Measurements from ENCODE around the gene ABCA3.

The ABCA3 gene

GRCh38 chr16:2326191-2326590 is 14.3 kb downstream of the ABCA3 start:
- Histone ChIP-seq H3K36me3 (peaks cover 0 to 44% (median 0%) of the 10 kb centered on the region in 11 experiments; a peak in 6 of 22 replicates), H3K27me3 (peaks cover 0 to 10% (median 0%) of the 10 kb centered on the region in 11 experiments; a peak in 4 of 22 replicates), H3K4me2 (no peak overlapping the region), H3K9me3 (replicated peaks in 1 of 11) (no peaks in the 10 kb centered on the region), H4K20me1 (no peaks in the 10 kb centered on the region), H3K4me3 (no peak overlapping the region), H3K27ac (no peak overlapping the region), H3K4me1 (peaks cover 0 to 16% (median 9%) of the 10 kb centered on the region in 10 experiments; a peak in 12 of 20 replicates), H3K9ac (no peak overlapping the region)
- no peak for TF ChIP-seq Cebpa-rat (IDR thresholded peaks at IDR 0.05)

- TF ChIP-seq Cebpa-rat (IDR thresholded peaks at IDR 0.05) = no peak
- H3K27ac ChIP-seq = no peak overlapping the region
- peaks cover 0 to 47% (median 0%) of the 10 kb centered on the region in 11 experiments; a peak in 6 of 22 replicates for H3K36me3 ChIP-seq
- no peaks in the 10 kb centered on the region for H4K20me1 ChIP-seq
- H3K4me2 ChIP-seq = no peak overlapping the region
- H3K9ac ChIP-seq = no peak overlapping the region
- H3K27me3 ChIP-seq = peaks cover 0 to 10% (median 0%) of the 10 kb centered on the region in 11 experiments; a peak in 4 of 22 replicates
- no peak overlapping the region for H3K4me3 ChIP-seq
- H3K9me3 ChIP-seq (replicated peaks in 1 of 11) = no peaks in the 10 kb centered on the region
- H3K4me1 ChIP-seq = peaks cover 0 to 16% (median 9%) of the 10 kb centered on the region in 10 experiments; a peak in 12 of 20 replicates
Measured at GRCh38 chr16:2325791-2326190, 14.7 kb downstream of the ABCA3 start.

- Histone ChIP-seq H3K36me3 (peaks cover 0 to 47% (median 0%) of the 10 kb centered on the region in 11 experiments; a peak in 6 of 22 replicates), H3K27ac (no peak overlapping the region), H3K4me2 (peak overlapping the region in 6 of 11 experiments; percentile 44 to 68 (median 61); a peak in 11 of 22 replicates), H3K9ac (0 out of 22 replicates have a peak overlapping the region, but pooled peaks of 2 of the 11 experiments have one; percentile 36 to 50), H3K4me3 (no peak overlapping the region), H4K20me1 (no peaks in the 10 kb centered on the region), H3K27me3 (peaks cover 0 to 10% (median 0%) of the 10 kb centered on the region in 11 experiments; a peak in 4 of 22 replicates), H3K4me1 (peaks cover 0 to 16% (median 9%) of the 10 kb centered on the region in 10 experiments; a peak in 12 of 20 replicates), H3K9me3 (replicated peaks in 1 of 11) (no peaks in the 10 kb centered on the region)
- TF ChIP-seq Cebpa-rat (IDR thresholded peaks at IDR 0.05) = no peak
Measured at GRCh38 chr16:2325181-2325580, 15.3 kb downstream of the ABCA3 start.

GRCh38 chr16:2324296-2324859 is 16.1 kb downstream of the ABCA3 start:
- H3K27me3 ChIP-seq = peaks cover 0 to 10% (median 0%) of the 10 kb centered on the region in 11 experiments; a peak in 4 of 22 replicates
- peak overlapping the region in 8 of 11 experiments; percentile 28 to 68 (median 58); a peak in 14 of 22 replicates for H3K4me2 ChIP-seq
- H3K4me3 ChIP-seq = no peak overlapping the region
- H3K4me1 ChIP-seq = peaks cover 0 to 23% (median 13%) of the 10 kb centered on the region in 10 experiments; a peak in 14 of 20 replicates
- H4K20me1 ChIP-seq = no peaks in the 10 kb centered on the region
- H3K36me3 ChIP-seq = peaks cover 0 to 47% (median 0%) of the 10 kb centered on the region in 11 experiments; a peak in 6 of 22 replicates
- no peak for TF ChIP-seq Cebpa-rat (IDR thresholded peaks at IDR 0.05)
- no peak overlapping the region for H3K27ac ChIP-seq
- peak overlapping the region in 4 of 11 experiments; percentile 21 to 50 (median 33); a peak in 5 of 22 replicates for H3K9ac ChIP-seq
- no peaks in the 10 kb centered on the region for H3K9me3 ChIP-seq (replicated peaks in 1 of 11)

GRCh38 chr16:2323701-2324100 is 16.8 kb downstream of the ABCA3 start:
- Histone ChIP-seq H3K4me2 (no peak overlapping the region), H3K4me3 (no peak overlapping the region), H3K27ac (no peak overlapping the region), H3K9ac (no peak overlapping the region), H3K4me1 (peaks cover 0 to 23% (median 13%) of the 10 kb centered on the region in 10 experiments; a peak in 14 of 20 replicates), H3K27me3 (peaks cover 0 to 10% (median 0%) of the 10 kb centered on the region in 11 experiments; a peak in 4 of 22 replicates), H3K36me3 (peaks cover 0 to 47% (median 0%) of the 10 kb centered on the region in 11 experiments; a peak in 6 of 22 replicates), H3K9me3 (replicated peaks in 1 of 11) (no peaks in the 10 kb centered on the region), H4K20me1 (no peaks in the 10 kb centered on the region)
- TF ChIP-seq Cebpa-rat (IDR thresholded peaks at IDR 0.05) = no peak

- TF ChIP-seq Cebpa-rat (IDR thresholded peaks at IDR 0.05) = no peak
- H3K4me3 ChIP-seq = no peak overlapping the region
- no peaks in the 10 kb centered on the region for H4K20me1 ChIP-seq
- H3K36me3 ChIP-seq = peaks cover 0 to 25% (median 0%) of the 10 kb centered on the region in 11 experiments; a peak in 6 of 22 replicates
- H3K9ac ChIP-seq = no peak overlapping the region
- peak overlapping the region in 1 of 11 experiments; percentile 2; a peak in 1 of 22 replicates for H3K4me2 ChIP-seq
- peaks cover 0 to 5% (median 0%) of the 10 kb centered on the region in 11 experiments; a peak in 4 of 22 replicates for H3K27me3 ChIP-seq
- H3K9me3 ChIP-seq (replicated peaks in 1 of 11) = no peaks in the 10 kb centered on the region
- H3K4me1 ChIP-seq = peaks cover 0 to 13% (median 9%) of the 10 kb centered on the region in 10 experiments; a peak in 14 of 20 replicates
- H3K27ac ChIP-seq = no peak overlapping the region
Measured at GRCh38 chr16:2319606-2320005, 20.9 kb downstream of the ABCA3 start.

GRCh38 chr16:2317231-2318020 is 23.1 kb downstream of the ABCA3 start:
- H3K9ac ChIP-seq = no peak overlapping the region
- no peaks in the 10 kb centered on the region for H4K20me1 ChIP-seq
- H3K27me3 ChIP-seq = no peaks in the 10 kb centered on the region
- no peak overlapping the region for H3K27ac ChIP-seq
- TF ChIP-seq Cebpa-rat (IDR thresholded peaks at IDR 0.05) = no peak
- no peak overlapping the region for H3K4me2 ChIP-seq
- peaks cover 0 to 13% (median 0%) of the 10 kb centered on the region in 11 experiments; a peak in 4 of 22 replicates for H3K36me3 ChIP-seq
- no peaks in the 10 kb centered on the region for H3K9me3 ChIP-seq (replicated peaks in 1 of 11)
- H3K4me3 ChIP-seq = no peak overlapping the region
- peaks cover 0 to 14% (median 9%) of the 10 kb centered on the region in 10 experiments; a peak in 10 of 20 replicates for H3K4me1 ChIP-seq

GRCh38 chr16:2308089-2308962 is 32.2 kb downstream of the ABCA3 start:
- Histone ChIP-seq H3K27me3 (no peaks in the 10 kb centered on the region), H3K9me3 (replicated peaks in 1 of 11) (no peaks in the 10 kb centered on the region), H3K4me2 (no peak overlapping the region), H3K9ac (no peak overlapping the region), H3K27ac (no peak overlapping the region), H3K4me1 (no peaks in the 10 kb centered on the region), H3K4me3 (no peak overlapping the region), H4K20me1 (no peaks in the 10 kb centered on the region), H3K36me3 (no peaks in the 10 kb centered on the region; a peak in 4 of 22 replicates)
- TF ChIP-seq Cebpa-rat (IDR thresholded peaks at IDR 0.05) = no peak
